ENCODE data around the gene LCN6. TPM values are rescaled to one million over a fixed set of nuclear protein-coding genes. Genes with fewer than 3 reads are reported as not detected.

LCN6 gene
- total RNA-seq, 1 experiment from 2014 or later: not detected

DNA sequence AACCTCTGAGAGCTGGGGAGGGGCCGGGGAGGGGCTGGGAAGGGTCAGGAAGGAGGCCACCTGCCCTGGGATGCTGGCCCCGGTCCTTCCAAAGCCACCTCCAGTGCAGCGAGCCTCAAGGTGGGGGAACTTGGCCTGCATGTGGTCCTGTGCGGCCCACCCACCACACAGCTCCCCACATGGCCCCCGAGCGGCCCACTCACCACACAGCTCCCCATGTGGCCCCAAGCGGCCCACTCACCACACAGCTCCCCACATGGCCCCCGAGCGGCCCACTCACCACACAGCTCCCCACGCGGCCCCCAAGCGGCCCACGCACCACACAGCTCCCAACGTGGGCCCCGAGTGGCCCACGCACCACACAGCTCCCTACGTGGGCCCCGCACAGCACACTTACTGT lies 3.6 kb downstream of the LCN6 start:
- Mint-ChIP-seq H3K4me1 (no peaks in the 10 kb centered on the region; the same call in none of the 2 replicates), H3K27me3 (ENCODE audit: low read depth) (no peaks in the 10 kb centered on the region), H3K9me3 (no peaks in the 10 kb centered on the region), H3K27ac (no peak overlapping the region), H3K36me3 (no peaks in the 10 kb centered on the region), H3K4me3 (no peak overlapping the region)
- ChIA-PET POLR2A (no interaction called here), CTCF (interaction anchor here (1.2 to 4.7 kb wide), 4 partner anchors 10 to 16 kb away, joined by 3 to 39 read pairs (median 5); partner anchors contain the start of gene LCN8)
- DNase-seq (ENCODE audit: low spot score) (no peak), ATAC-seq (no peak)
- no peak for TF ChIP-seq NR2C2 (CRISPR knock-in tag; IDR thresholded peaks at IDR 0.05)
- TF ChIP-seq TCF7 (CRISPR knock-in tag; IDR thresholded peaks at IDR 0.05; ENCODE audit: low read depth): no peak
- no peak for TF ChIP-seq MAX (CRISPR knock-in tag; IDR thresholded peaks at IDR 0.05)
- TF ChIP-seq ZNF416 (CRISPR knock-in tag; IDR thresholded peaks at IDR 0.05): no peak
- TF ChIP-seq, protein P1, sequence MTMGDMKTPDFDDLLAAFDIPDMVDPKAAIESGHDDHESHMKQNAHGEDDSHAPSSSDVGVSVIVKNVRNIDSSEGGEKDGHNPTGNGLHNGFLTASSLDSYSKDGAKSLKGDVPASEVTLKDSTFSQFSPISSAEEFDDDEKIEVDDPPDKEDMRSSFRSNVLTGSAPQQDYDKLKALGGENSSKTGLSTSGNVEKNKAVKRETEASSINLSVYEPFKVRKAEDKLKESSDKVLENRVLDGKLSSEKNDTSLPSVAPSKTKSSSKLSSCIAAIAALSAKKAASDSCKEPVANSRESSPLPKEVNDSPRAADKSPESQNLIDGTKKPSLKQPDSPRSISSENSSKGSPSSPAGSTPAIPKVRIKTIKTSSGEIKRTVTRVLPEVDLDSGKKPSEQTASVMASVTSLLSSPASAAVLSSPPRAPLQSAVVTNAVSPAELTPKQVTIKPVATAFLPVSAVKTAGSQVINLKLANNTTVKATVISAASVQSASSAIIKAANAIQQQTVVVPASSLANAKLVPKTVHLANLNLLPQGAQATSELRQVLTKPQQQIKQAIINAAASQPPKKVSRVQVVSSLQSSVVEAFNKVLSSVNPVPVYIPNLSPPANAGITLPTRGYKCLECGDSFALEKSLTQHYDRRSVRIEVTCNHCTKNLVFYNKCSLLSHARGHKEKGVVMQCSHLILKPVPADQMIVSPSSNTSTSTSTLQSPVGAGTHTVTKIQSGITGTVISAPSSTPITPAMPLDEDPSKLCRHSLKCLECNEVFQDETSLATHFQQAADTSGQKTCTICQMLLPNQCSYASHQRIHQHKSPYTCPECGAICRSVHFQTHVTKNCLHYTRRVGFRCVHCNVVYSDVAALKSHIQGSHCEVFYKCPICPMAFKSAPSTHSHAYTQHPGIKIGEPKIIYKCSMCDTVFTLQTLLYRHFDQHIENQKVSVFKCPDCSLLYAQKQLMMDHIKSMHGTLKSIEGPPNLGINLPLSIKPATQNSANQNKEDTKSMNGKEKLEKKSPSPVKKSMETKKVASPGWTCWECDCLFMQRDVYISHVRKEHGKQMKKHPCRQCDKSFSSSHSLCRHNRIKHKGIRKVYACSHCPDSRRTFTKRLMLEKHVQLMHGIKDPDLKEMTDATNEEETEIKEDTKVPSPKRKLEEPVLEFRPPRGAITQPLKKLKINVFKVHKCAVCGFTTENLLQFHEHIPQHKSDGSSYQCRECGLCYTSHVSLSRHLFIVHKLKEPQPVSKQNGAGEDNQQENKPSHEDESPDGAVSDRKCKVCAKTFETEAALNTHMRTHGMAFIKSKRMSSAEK (CRISPR knock-in tag; IDR thresholded peaks at IDR 0.05; ENCODE audit: borderline replicate concordance): no peak
- TF ChIP-seq ZNF671 (CRISPR knock-in tag; IDR thresholded peaks at IDR 0.05): no peak
- TF ChIP-seq, protein P2, sequence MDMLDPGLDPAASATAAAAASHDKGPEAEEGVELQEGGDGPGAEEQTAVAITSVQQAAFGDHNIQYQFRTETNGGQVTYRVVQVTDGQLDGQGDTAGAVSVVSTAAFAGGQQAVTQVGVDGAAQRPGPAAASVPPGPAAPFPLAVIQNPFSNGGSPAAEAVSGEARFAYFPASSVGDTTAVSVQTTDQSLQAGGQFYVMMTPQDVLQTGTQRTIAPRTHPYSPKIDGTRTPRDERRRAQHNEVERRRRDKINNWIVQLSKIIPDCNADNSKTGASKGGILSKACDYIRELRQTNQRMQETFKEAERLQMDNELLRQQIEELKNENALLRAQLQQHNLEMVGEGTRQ (CRISPR knock-in tag; IDR thresholded peaks at IDR 0.05): no peak

DNA sequence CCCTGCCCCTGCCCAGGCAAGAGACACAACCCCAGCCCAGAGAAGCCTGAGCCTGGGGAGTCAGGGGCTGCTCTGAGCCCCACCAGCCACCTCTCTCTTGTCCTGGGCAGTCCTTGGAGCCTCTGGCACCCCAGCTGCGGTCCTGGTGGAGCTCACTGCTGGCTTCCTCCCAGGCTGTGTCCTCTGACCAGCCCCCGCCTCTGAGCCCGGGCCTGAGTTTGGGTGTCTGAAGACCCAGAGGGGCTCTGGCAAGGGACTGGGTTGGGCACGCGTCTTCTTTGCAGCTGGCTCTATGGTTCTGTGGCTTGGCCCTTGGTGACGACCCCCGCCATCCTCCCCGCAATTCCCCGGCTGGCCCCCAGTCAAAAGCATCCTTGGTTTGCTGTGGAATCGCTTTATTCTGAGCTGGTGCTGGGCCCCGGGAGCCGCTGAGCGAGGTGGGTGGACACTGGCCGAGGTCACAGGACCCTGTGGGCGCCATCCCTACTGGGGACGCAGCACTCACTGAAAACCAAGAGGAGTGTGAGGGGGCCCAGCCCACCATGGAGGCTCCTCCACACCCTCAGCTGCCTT lies 4.6 kb downstream of the LCN6 start:
- ATAC-seq: no peak
- Mint-ChIP-seq H3K27me3 (ENCODE audit: low read depth) (no peaks in the 10 kb centered on the region), H3K36me3 (no peaks in the 10 kb centered on the region), H3K4me1 (no peaks in the 10 kb centered on the region; the same call in none of the 2 replicates), H3K9me3 (peaks cover under 1% of the 10 kb centered on the region; the same call in 1 of the 2 replicates), H3K4me3 (no peak overlapping the region), H3K27ac (no peak overlapping the region)
- ChIA-PET CTCF (interaction anchor here (1.1 to 4.7 kb wide), 5 partner anchors 11 to 21 kb away, joined by 3 to 40 read pairs (median 7); partner anchors contain the start of gene LCN8), POLR2A (no interaction called here)
- no peak for TF ChIP-seq NFYB (CRISPR knock-in tag; conservative IDR thresholded peaks at IDR 0.05; ENCODE audit: low read depth)
- TF ChIP-seq, protein P3, sequence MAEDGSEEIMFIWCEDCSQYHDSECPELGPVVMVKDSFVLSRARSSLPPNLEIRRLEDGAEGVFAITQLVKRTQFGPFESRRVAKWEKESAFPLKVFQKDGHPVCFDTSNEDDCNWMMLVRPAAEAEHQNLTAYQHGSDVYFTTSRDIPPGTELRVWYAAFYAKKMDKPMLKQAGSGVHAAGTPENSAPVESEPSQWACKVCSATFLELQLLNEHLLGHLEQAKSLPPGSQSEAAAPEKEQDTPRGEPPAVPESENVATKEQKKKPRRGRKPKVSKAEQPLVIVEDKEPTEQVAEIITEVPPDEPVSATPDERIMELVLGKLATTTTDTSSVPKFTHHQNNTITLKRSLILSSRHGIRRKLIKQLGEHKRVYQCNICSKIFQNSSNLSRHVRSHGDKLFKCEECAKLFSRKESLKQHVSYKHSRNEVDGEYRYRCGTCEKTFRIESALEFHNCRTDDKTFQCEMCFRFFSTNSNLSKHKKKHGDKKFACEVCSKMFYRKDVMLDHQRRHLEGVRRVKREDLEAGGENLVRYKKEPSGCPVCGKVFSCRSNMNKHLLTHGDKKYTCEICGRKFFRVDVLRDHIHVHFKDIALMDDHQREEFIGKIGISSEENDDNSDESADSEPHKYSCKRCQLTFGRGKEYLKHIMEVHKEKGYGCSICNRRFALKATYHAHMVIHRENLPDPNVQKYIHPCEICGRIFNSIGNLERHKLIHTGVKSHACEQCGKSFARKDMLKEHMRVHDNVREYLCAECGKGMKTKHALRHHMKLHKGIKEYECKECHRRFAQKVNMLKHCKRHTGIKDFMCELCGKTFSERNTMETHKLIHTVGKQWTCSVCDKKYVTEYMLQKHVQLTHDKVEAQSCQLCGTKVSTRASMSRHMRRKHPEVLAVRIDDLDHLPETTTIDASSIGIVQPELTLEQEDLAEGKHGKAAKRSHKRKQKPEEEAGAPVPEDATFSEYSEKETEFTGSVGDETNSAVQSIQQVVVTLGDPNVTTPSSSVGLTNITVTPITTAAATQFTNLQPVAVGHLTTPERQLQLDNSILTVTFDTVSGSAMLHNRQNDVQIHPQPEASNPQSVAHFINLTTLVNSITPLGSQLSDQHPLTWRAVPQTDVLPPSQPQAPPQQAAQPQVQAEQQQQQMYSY (CRISPR knock-in tag; IDR thresholded peaks at IDR 0.05): no peak
- no peak for TF ChIP-seq ZNF121 (CRISPR knock-in tag; IDR thresholded peaks at IDR 0.05)
- TF ChIP-seq E2F5 (CRISPR knock-in tag; IDR thresholded peaks at IDR 0.05): no peak
- TF ChIP-seq CREB1 (CRISPR knock-in tag; IDR thresholded peaks at IDR 0.05): no peak
- no peak for TF ChIP-seq SMAD3 (CRISPR knock-in tag; IDR thresholded peaks at IDR 0.05; ENCODE audit: borderline replicate concordance)
- TF ChIP-seq ZNF263 (CRISPR knock-in tag; IDR thresholded peaks at IDR 0.05; ENCODE audit: low read depth): no peak
- TF ChIP-seq, protein P4, sequence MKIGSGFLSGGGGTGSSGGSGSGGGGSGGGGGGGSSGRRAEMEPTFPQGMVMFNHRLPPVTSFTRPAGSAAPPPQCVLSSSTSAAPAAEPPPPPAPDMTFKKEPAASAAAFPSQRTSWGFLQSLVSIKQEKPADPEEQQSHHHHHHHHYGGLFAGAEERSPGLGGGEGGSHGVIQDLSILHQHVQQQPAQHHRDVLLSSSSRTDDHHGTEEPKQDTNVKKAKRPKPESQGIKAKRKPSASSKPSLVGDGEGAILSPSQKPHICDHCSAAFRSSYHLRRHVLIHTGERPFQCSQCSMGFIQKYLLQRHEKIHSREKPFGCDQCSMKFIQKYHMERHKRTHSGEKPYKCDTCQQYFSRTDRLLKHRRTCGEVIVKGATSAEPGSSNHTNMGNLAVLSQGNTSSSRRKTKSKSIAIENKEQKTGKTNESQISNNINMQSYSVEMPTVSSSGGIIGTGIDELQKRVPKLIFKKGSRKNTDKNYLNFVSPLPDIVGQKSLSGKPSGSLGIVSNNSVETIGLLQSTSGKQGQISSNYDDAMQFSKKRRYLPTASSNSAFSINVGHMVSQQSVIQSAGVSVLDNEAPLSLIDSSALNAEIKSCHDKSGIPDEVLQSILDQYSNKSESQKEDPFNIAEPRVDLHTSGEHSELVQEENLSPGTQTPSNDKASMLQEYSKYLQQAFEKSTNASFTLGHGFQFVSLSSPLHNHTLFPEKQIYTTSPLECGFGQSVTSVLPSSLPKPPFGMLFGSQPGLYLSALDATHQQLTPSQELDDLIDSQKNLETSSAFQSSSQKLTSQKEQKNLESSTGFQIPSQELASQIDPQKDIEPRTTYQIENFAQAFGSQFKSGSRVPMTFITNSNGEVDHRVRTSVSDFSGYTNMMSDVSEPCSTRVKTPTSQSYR (CRISPR knock-in tag; IDR thresholded peaks at IDR 0.05): no peak
- no peak for DNase-seq (ENCODE audit: low spot score)

Data from WTC11 (cell line).